A673 (cell line): ENCODE results near the gene ADAMTS12.

Experiments
- EZH2 ChIP-seq: fragments of 200-600 bp; sonication (generic); IDR thresholded peaks from 2 replicates; pipeline ENCODE4 v1.6.1; 2017; ENCODE audit warnings: borderline replicate concordance, low read depth, mild to moderate bottlenecking, mixed read lengths, antibody characterized with exemption, low read length; ENCODE audit not compliant: poor library complexity, severe bottlenecking
- TF ChIP-seq, protein P1 (sequence below): fragments of 300-800, 200-600 bp; sonication (generic); conservative IDR thresholded peaks from 2 replicates; pipeline ENCODE4 v1.5.1; 2017; ENCODE audit warnings: low read depth, mild to moderate bottlenecking, antibody characterized with exemption, low read length, moderate library complexity, mixed read lengths

DNA sequence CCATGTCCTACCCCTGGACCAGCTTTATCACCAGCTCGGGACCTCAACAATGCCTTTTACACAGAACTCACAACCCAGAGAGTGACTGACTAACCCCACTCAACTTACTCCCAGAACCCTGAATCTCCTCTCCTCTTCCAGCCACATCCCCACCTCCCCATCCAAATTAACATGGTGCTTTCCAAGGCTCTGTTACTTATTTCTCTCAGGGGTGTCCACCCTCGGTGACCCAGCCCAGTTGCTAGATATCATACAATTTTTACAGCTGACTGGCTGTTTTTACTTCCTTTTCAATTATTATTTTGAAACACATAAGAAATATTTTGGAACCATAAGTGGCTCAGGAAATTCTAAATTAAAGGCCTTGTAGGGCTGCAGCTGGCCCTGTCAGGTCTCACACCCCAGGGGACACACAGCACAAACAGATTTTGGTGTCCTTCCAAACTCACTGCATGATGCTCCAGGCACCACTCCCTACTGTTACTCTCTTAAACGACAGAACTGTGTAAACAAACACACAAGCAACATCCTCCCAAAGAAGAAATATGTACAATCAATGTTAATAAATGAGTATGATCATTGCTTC is 180.6 kb downstream of the ADAMTS12 start:
- TF ChIP-seq, protein P1, sequence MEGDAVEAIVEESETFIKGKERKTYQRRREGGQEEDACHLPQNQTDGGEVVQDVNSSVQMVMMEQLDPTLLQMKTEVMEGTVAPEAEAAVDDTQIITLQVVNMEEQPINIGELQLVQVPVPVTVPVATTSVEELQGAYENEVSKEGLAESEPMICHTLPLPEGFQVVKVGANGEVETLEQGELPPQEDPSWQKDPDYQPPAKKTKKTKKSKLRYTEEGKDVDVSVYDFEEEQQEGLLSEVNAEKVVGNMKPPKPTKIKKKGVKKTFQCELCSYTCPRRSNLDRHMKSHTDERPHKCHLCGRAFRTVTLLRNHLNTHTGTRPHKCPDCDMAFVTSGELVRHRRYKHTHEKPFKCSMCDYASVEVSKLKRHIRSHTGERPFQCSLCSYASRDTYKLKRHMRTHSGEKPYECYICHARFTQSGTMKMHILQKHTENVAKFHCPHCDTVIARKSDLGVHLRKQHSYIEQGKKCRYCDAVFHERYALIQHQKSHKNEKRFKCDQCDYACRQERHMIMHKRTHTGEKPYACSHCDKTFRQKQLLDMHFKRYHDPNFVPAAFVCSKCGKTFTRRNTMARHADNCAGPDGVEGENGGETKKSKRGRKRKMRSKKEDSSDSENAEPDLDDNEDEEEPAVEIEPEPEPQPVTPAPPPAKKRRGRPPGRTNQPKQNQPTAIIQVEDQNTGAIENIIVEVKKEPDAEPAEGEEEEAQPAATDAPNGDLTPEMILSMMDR, result no peak
- no peak for TF ChIP-seq EZH2
